ENCODE data around the gene THEMIS2. TPM values are rescaled to one million over a fixed set of nuclear protein-coding genes. Genes with fewer than 3 reads are reported as not detected.

The THEMIS2 gene
- total and polyA plus RNA-seq, 4 experiments from 2014 or later, result 39.3 to 68.5 (median 62.7) TPM

DNA sequence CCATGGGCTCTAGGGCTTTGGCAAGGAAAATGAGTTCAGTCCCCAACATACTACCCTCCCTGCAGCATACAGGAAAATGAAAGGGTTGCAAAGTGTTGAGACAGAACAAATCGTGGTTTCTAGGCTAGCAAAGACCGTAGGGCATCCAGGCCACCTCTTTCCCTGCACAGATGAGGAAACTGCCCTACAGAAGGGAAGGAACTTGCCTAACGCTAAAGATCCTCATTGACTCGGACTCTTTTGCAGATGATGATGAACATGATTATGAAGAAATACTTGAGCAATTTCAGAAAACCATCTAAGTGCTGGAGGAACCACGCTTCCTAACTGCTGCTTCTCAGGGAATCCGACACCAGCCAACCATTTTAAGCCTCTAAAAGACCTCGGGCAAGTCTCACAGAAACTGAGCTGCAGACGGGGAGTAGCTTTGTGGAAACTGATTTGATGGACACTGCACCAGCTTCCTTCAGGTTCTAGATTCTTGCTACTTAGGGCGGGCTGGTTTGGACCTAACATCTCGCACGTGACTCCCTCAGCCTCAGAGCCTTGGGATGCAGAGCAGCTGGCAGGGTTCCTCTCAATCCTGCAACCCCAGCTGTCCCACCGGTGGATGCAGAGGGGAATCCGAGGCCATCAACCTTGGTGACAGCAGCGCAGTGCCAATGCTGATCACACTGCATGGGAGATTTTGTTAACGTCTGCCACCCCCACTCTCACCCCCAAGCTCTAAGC is 13.4 kb downstream of the THEMIS2 start:
- Mint-ChIP-seq H3K4me3 (peak overlapping the region in 4 of 8 donors; percentile 15 to 89 (median 64)), H3K27ac (peak overlapping the region; percentile 61 to 94 (median 91)), H3K4me1 (peaks cover 28 to 81% (median 61%) of the 10 kb centered on the region in 4 donors), H3K27me3 (no peaks in the 10 kb centered on the region), H3K36me3 (peaks cover 57 to 73% of the 10 kb centered on the region in 2 donors), H3K9me3 (no peaks in the 10 kb centered on the region)
- Histone ChIP-seq H3K27ac (ENCODE audit: low read depth, low read length) (no peak overlapping the region), H3K4me3 (ENCODE audit: low read length in 2 of 2) (no peak overlapping the region), H3K36me3 (ENCODE audit: insufficient read depth, low read length) (peaks cover 43% of the 10 kb centered on the region), H3K27me3 (ENCODE audit: insufficient read depth, low read length) (no peaks in the 10 kb centered on the region), H3K4me1 (ENCODE audit: insufficient read depth, low read length) (peaks cover 56% of the 10 kb centered on the region), H3K9me3 (ENCODE audit: control insufficient read depth in 1 of 2, low read length in 2 of 2) (no peaks in the 10 kb centered on the region)
- POLR2A ChIA-PET (ENCODE audit: partially characterized antibody), result interaction anchor here (1.3 to 2.6 kb wide), 2 partner anchors 13 to 28 kb away, joined by 4 to 17 read pairs; partner anchors contain the start of gene THEMIS2
- CTCF ChIA-PET (ENCODE audit: partially characterized antibody), result interaction anchor here (1.0 kb wide), 1 partner anchor 28 kb away, joined by 4 read pairs; no protein-coding TSS in a partner anchor
- intact Hi-C loops (cut with micrococcal nuclease), result loop anchor here (2.0 kb wide), 2 partner anchors 13 to 27 kb away; partner anchors contain the start of gene THEMIS2
- no peak for DNase-seq

DNA sequence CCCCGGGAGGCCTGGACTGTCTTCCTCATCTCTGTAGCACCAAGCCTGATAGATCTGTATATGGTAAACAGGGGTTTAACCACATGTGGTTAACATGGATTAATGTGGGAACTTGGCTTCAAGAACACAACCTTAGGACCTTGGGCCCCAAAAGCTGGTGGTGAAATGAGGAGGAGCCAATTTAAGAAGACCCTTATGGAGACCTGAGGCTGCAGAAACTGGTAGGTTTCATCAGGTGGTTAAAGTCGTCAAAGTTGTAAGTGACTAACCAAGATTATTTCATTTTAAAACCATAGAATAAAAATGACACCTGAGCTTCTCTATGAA is 14.0 kb downstream of the THEMIS2 start:
- H3K27me3 ChIP-seq (ENCODE audit: insufficient read depth, low read length), result no peaks in the 10 kb centered on the region
- H3K27ac ChIP-seq (ENCODE audit: low read depth, low read length), result peak overlapping the region; percentile 37
- H3K4me3 Mint-ChIP-seq, result peak overlapping the region in 4 of 8 donors; percentile 15 to 89 (median 64)
- H3K27ac Mint-ChIP-seq, result peak overlapping the region in 6 of 7 donors; percentile 61 to 94 (median 91)
- no peaks in the 10 kb centered on the region for H3K27me3 Mint-ChIP-seq
- no peak for DNase-seq
- H3K9me3 Mint-ChIP-seq, result no peaks in the 10 kb centered on the region
- ChIA-PET CTCF (ENCODE audit: partially characterized antibody) (interaction anchor here (1.0 kb wide), 1 partner anchor 29 kb away, joined by 4 read pairs; no protein-coding TSS in a partner anchor), POLR2A (ENCODE audit: partially characterized antibody) (interaction anchor here (1.3 to 2.6 kb wide), 3 partner anchors 11 to 29 kb away, joined by 4 to 17 read pairs (median 5); partner anchors contain the start of gene THEMIS2)
- intact Hi-C loops (cut with micrococcal nuclease), result loop anchor here (2.0 kb wide), 2 partner anchors 14 to 28 kb away; partner anchors contain the start of gene THEMIS2
- H3K36me3 ChIP-seq (ENCODE audit: insufficient read depth, low read length), result peaks cover 43% of the 10 kb centered on the region
- H3K4me1 ChIP-seq (ENCODE audit: insufficient read depth, low read length), result peaks cover 62% of the 10 kb centered on the region
- peaks cover 33 to 87% (median 64%) of the 10 kb centered on the region in 4 donors for H3K4me1 Mint-ChIP-seq
- no peak overlapping the region for H3K4me3 ChIP-seq (ENCODE audit: low read length in 2 of 2)
- peaks cover 60 to 77% of the 10 kb centered on the region in 2 donors for H3K36me3 Mint-ChIP-seq
- H3K9me3 ChIP-seq (ENCODE audit: control insufficient read depth in 1 of 2, low read length in 2 of 2), result no peaks in the 10 kb centered on the region

DNA sequence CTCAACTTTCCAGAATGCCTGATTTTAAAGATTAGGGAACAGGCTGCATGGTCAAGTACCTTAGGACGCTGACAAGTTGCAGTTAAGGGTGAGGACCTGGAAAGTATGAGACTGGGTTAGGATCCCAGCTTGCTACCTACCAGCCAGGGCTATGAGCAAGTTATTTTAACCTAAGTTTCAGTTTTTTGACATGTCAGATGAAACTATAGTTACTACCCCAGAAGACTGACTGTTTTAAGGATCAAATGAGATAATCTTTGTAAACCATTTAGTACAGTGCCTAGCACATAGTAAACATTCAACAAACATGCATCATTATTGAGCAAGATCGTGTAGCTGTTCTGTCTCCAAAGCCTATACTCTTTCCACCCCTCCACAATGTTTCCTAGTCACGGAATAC is 14.4 kb downstream of the THEMIS2 start:
- Histone ChIP-seq H3K27ac (ENCODE audit: low read depth, low read length) (peak overlapping the region; percentile 37), H3K4me1 (ENCODE audit: insufficient read depth, low read length) (peaks cover 66% of the 10 kb centered on the region), H3K27me3 (ENCODE audit: insufficient read depth, low read length) (no peaks in the 10 kb centered on the region), H3K9me3 (ENCODE audit: control insufficient read depth in 1 of 2, low read length in 2 of 2) (no peaks in the 10 kb centered on the region), H3K36me3 (ENCODE audit: insufficient read depth, low read length) (peaks cover 43% of the 10 kb centered on the region), H3K4me3 (ENCODE audit: low read length in 2 of 2) (no peak overlapping the region)
- POLR2A ChIA-PET (ENCODE audit: partially characterized antibody), result interaction anchor here (1.0 to 2.6 kb wide), 4 partner anchors 11 to 29 kb away, joined by 4 to 17 read pairs (median 6); partner anchors contain the start of gene THEMIS2
- Mint-ChIP-seq H3K9me3 (no peaks in the 10 kb centered on the region), H3K4me3 (peak overlapping the region in 6 of 8 donors; percentile 69 to 89 (median 77)), H3K4me1 (peaks cover 37 to 91% (median 69%) of the 10 kb centered on the region in 4 donors), H3K27me3 (no peaks in the 10 kb centered on the region), H3K27ac (peak overlapping the region; percentile 85 to 94 (median 91)), H3K36me3 (peaks cover 62 to 77% of the 10 kb centered on the region in 2 donors)
- intact Hi-C loops (cut with micrococcal nuclease), result loop anchor here (2.0 kb wide), 2 partner anchors 14 to 28 kb away; partner anchors contain the start of gene THEMIS2
- DNase-seq, result no peak
- CTCF ChIA-PET (ENCODE audit: partially characterized antibody), result interaction anchor here (1.0 kb wide), 1 partner anchor 29 kb away, joined by 4 read pairs; no protein-coding TSS in a partner anchor

DNA sequence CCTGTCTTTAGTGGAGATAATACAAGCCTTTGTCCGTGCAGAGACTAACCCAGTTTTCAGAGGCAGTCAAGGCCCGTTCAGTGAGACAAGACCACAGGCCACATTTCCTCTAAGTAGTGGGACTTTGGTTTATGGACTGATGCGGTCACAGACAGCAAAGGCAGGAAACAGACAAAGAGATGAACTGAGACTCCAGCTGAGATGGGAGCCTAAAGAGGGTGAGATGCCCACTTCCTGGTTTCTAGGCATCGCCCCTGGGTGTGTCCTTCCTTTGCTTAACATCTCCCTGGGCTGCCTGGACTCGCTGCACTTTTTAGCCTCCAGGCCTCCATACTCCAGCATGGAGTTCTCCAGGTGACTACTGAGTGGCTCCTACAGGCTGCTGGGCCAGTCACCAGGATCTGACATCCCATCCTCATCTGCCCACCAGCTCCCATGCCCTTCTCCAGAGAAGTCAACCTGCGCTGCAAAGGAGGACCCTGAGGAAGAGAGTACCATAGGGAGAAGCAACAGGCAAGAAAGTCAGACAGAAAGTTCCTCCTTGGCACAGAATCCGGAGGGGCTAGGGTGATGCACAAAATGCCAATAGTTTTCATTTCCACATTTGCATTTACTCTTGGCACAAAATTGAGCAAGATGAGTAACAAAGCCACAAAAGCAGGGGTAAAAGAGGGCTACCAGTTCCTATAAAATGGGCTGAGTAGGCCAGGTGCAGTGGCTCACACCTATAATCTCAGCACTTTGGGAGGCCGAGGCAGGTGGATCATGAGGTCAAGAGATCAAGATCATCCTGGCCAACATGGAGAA is 15.1 kb downstream of the THEMIS2 start:
- ChIA-PET CTCF (ENCODE audit: partially characterized antibody) (interaction anchor here (0.7 kb wide), 1 partner anchor 22 kb away, joined by 4 read pairs; no protein-coding TSS in a partner anchor), POLR2A (ENCODE audit: partially characterized antibody) (interaction anchor here (1.0 to 2.6 kb wide), 3 partner anchors 12 to 18 kb away, joined by 5 to 17 read pairs (median 6); partner anchors contain the start of gene THEMIS2)
- H3K27me3 ChIP-seq (ENCODE audit: insufficient read depth, low read length), result no peaks in the 10 kb centered on the region
- Mint-ChIP-seq H3K9me3 (no peaks in the 10 kb centered on the region), H3K27me3 (no peaks in the 10 kb centered on the region), H3K27ac (peak overlapping the region; percentile 85 to 94 (median 91)), H3K4me3 (peak overlapping the region; percentile 54 to 89 (median 76)), H3K36me3 (peaks cover 66 to 78% of the 10 kb centered on the region in 2 donors), H3K4me1 (peaks cover 40 to 96% (median 74%) of the 10 kb centered on the region in 4 donors)
- intact Hi-C loops (cut with micrococcal nuclease), result loop anchor here (2.0 kb wide), 2 partner anchors 15 to 29 kb away; partner anchors contain the start of gene THEMIS2
- H3K4me3 ChIP-seq (ENCODE audit: low read length in 2 of 2), result peak overlapping the region in 1 of 2 donors; percentile 16
- peak overlapping the region; percentile 37 for H3K27ac ChIP-seq (ENCODE audit: low read depth, low read length)
- H3K36me3 ChIP-seq (ENCODE audit: insufficient read depth, low read length), result peaks cover 42% of the 10 kb centered on the region
- DNase-seq, result peak; percentile 46 to 67 (median 64)
- no peaks in the 10 kb centered on the region for H3K9me3 ChIP-seq (ENCODE audit: control insufficient read depth in 1 of 2, low read length in 2 of 2)
- H3K4me1 ChIP-seq (ENCODE audit: insufficient read depth, low read length), result peaks cover 73% of the 10 kb centered on the region

DNA sequence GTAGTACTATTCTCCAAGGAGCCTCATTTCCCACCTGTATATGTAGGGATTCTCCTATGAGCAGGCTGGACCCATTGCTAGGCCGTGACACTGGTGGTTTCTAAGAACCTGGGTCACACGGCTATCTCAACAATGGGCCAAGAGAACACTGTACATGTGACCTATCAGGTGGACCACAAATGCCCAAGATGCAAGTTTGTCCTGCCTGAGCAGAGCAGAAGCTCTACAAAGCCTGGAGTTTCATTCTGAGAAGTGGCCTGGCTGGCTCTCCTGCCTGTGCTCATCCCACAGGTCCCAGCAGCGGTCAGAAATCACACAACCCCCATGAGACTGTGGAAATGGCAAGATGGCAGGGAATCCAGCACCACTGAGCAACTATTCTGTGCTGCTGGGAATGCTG is 17.2 kb downstream of the THEMIS2 start:
- H3K36me3 ChIP-seq (ENCODE audit: insufficient read depth, low read length), result peaks cover 41% of the 10 kb centered on the region
- peaks cover 77% of the 10 kb centered on the region for H3K4me1 ChIP-seq (ENCODE audit: insufficient read depth, low read length)
- H3K27ac ChIP-seq (ENCODE audit: low read depth, low read length), result peak overlapping the region; percentile 30
- H3K27ac Mint-ChIP-seq, result peak overlapping the region in 6 of 7 donors; percentile 64 to 88 (median 77)
- no peaks in the 10 kb centered on the region for H3K9me3 Mint-ChIP-seq
- no peak for DNase-seq
- peak overlapping the region in 3 of 8 donors; percentile 29 to 44 (median 39) for H3K4me3 Mint-ChIP-seq
- H3K4me1 Mint-ChIP-seq, result peaks cover 38 to 85% (median 67%) of the 10 kb centered on the region in 4 donors
- H3K9me3 ChIP-seq (ENCODE audit: control insufficient read depth in 1 of 2, low read length in 2 of 2), result no peaks in the 10 kb centered on the region
- intact Hi-C loops (cut with micrococcal nuclease), result no loop called here
- peaks cover 59 to 77% of the 10 kb centered on the region in 2 donors for H3K36me3 Mint-ChIP-seq
- H3K27me3 ChIP-seq (ENCODE audit: insufficient read depth, low read length), result no peaks in the 10 kb centered on the region
- H3K4me3 ChIP-seq (ENCODE audit: low read length in 2 of 2), result no peak overlapping the region
- CTCF ChIA-PET (ENCODE audit: partially characterized antibody), result no interaction called here
- POLR2A ChIA-PET (ENCODE audit: partially characterized antibody), result no interaction called here
- H3K27me3 Mint-ChIP-seq, result no peaks in the 10 kb centered on the region

DNA sequence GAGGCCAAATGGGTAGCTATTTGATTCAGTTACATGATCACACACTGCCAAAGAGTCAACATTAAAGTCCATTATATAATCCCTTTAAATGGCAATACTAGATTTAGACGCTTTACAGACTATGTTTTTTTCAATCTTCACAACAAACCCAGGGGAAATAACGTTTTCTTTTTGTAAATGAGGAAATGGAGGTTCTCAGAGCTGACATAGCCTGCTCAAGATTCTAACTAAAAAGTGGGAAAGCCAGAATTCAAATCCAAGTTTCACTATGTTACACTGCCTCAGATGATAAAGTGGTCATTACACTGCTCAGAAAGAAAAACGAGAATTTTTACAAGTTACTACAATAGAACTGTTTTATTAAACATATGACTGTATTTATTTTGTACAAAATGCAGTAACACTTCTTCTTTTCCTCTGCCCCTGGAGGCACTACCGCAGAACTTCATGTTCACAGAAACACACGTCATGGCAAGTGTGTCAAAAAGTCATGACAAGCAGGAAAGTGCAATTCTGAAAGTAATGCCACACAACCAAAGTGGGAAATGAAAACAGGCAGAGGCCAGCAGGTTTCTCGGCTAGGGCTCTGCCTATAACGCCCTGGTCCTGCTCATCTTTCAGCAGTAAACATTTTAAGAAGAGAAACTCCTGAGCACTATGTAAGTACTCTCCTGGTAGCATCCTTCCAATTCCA is 19.0 kb downstream of the THEMIS2 start:
- no peaks in the 10 kb centered on the region for H3K27me3 ChIP-seq (ENCODE audit: insufficient read depth, low read length)
- peaks cover 37% of the 10 kb centered on the region for H3K36me3 ChIP-seq (ENCODE audit: insufficient read depth, low read length)
- peaks cover 60% of the 10 kb centered on the region for H3K4me1 ChIP-seq (ENCODE audit: insufficient read depth, low read length)
- H3K9me3 ChIP-seq (ENCODE audit: control insufficient read depth in 1 of 2, low read length in 2 of 2), result no peaks in the 10 kb centered on the region
- intact Hi-C loops (cut with micrococcal nuclease), result no loop called here
- peak overlapping the region; percentile 52 for H3K27ac ChIP-seq (ENCODE audit: low read depth, low read length)
- H3K4me1 Mint-ChIP-seq, result peaks cover 31 to 77% (median 54%) of the 10 kb centered on the region in 4 donors
- H3K36me3 Mint-ChIP-seq, result peaks cover 55 to 71% of the 10 kb centered on the region in 2 donors
- POLR2A ChIA-PET (ENCODE audit: partially characterized antibody), result interaction anchor here (0.8 kb wide), 1 partner anchor 18 kb away, joined by 3 read pairs; no protein-coding TSS in a partner anchor
- H3K27me3 Mint-ChIP-seq, result no peaks in the 10 kb centered on the region
- no peak overlapping the region for H3K4me3 ChIP-seq (ENCODE audit: low read length in 2 of 2)
- H3K9me3 Mint-ChIP-seq, result no peaks in the 10 kb centered on the region
- peak overlapping the region; percentile 43 to 96 (median 89) for H3K27ac Mint-ChIP-seq
- peak overlapping the region in 6 of 8 donors; percentile 8 to 80 (median 39) for H3K4me3 Mint-ChIP-seq
- CTCF ChIA-PET (ENCODE audit: partially characterized antibody), result interaction anchor here (1.5 kb wide), 1 partner anchor 34 kb away, joined by 3 read pairs; no protein-coding TSS in a partner anchor
- DNase-seq, result peak in 4 of 5 donors; percentile 33 to 67 (median 50)

Measured in CD4-positive, alpha-beta memory T cell (primary cell).